Stimulated activated effector memory CD8-positive, alpha-beta T cell treated with anti-CD3 and anti-CD28 coated beads, Interleukin-12 subunit alpha, Interleukin-12 subunit beta, amount 100 ng/mL, for 72 hours (primary cell): ENCODE measurements around the gene SH2D2A.
A peak's percentile ranks its signal among the peaks of the same experiment; 100 is the strongest.

Source experiments
- ATAC-seq: fragments of 150-1000 bp; cut with Tn5 transposase; 2 replicates; pipeline ENCODE4 v1.10.0; 2021
- DNase-seq, 2 donors: peaks; one replicate each; pipeline ENCODE4 v3.0.0; 2021 to 2022; ENCODE audit warnings: low spot score in 2 of 2
- H3K27ac Mint-ChIP-seq: one replicate; pipeline ENCODE4 v1.8.0; 2022; ENCODE audit warnings: mild to moderate bottlenecking, mixed read lengths
- H3K36me3 Mint-ChIP-seq: one replicate; pipeline ENCODE4 v1.8.0; 2022; ENCODE audit warnings: mild to moderate bottlenecking, mixed read lengths
- H3K4me1 Mint-ChIP-seq: one replicate; pipeline ENCODE4 v1.8.0; 2022; ENCODE audit warnings: mixed read lengths
- H3K4me3 Mint-ChIP-seq: one replicate; pipeline ENCODE4 v1.8.0; 2022; ENCODE audit warnings: mild to moderate bottlenecking, mixed read lengths
- H3K9me3 Mint-ChIP-seq: one replicate; pipeline ENCODE4 v1.8.0; 2022; ENCODE audit warnings: mixed read lengths

The SH2D2A gene

DNA sequence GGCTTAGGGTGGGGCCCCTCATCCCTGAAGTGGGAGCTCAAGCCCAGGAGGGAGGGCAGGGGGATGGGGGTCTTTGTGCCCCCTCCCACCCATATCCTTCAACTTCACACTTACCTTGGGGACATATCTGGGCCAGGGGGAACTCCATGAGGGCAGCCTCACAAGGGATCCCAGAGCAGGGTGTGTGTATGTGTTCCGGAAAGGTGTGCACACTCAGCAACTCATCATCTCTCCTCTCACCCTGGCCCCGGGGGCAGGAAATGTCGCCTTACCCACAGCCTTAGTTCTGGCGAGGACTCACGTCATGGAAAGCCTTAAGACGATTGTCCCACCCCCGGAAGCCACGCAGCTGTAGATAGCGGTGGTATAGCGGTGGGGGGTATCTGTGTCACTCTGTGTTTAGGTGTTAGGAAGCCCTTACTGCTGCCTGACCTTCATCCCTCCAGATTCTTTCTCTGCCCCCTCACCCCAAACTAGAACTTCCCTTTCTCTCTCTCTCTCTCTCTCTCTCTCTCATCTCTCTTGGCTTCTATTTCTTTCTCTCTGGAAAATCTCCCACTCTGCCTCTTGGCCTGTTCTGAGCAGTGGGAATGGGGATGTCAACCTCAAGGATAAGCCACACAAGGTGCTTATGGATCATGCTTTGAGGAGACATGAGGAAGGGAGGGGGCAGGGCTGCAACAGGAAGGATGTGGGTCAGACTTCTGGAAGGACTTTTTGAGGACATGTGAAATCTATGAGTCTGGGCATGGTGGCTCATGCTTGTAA is at the start of gene SH2D2A:
Gene SH2D2A (minus strand): TSS at position 288 of the 768 bp plus-strand sequence. CDS start 140 bp downstream, at position 148.
- peak within 1 kb of the TSS; percentile 99 for H3K27ac Mint-ChIP-seq
- peaks cover 68% of the 10 kb centered on the region for H3K4me1 Mint-ChIP-seq
- H3K36me3 Mint-ChIP-seq = peaks cover 55% of the 10 kb centered on the region

DNA sequence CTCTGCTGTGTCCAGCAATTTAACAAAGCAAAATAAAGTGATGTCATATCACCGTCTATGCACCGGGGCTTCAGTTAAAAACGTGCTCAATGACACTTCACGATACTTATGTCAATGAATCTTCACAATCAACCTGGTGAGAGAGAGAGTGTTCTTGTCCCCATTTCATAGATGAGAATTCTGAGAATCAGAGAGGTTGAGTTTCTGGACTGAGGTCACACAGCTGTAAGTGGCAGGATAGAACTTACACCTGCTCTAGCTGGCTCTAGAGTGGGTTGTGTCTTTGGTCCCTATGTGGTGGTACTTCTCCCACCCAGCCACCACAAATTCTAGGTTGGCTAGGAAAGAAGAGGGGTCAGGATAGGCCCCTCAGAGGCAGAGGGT is 49.2 kb upstream of the SH2D2A start:
- peak overlapping the region; percentile 26 for H3K4me3 Mint-ChIP-seq
- ATAC-seq (no peak), DNase-seq (no peak)
- H3K36me3 Mint-ChIP-seq = peaks cover 6% of the 10 kb centered on the region
- H3K9me3 Mint-ChIP-seq = no peaks in the 10 kb centered on the region
- H3K4me1 Mint-ChIP-seq = peaks cover 75% of the 10 kb centered on the region
- H3K27ac Mint-ChIP-seq = peak overlapping the region; percentile 7

More for the DNA sequence above, at the start of gene SH2D2A:
- Mint-ChIP-seq H3K9me3 (no peaks in the 10 kb centered on the region), H3K4me3 (peak within 1 kb of the TSS; percentile 90)
- DNase-seq (peak; percentile 78 to 96), ATAC-seq (peak; percentile 95)

DNA sequence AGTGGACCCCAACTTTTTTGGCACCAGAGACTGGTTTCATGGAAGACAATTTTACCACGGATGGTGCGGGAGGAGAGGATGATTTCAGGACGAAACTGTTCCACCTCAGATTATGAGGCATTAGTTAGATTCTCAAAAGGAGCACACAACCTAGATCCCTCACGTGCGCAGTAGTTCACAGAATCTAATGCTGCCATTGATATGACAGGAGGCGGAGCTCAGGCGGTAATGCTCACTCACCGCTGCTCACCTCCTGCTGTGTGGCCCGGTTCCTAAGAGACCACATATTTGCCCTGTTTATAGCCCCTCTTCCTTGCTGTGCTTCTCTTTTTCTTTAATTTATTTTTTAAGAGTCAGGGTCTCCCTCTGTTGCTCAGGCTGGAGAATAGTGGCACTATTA is 48.6 kb upstream of the SH2D2A start:
- peaks cover 6% of the 10 kb centered on the region for H3K36me3 Mint-ChIP-seq
- DNase-seq (no peak), ATAC-seq (no peak)
- no peaks in the 10 kb centered on the region for H3K9me3 Mint-ChIP-seq
- peaks cover 72% of the 10 kb centered on the region for H3K4me1 Mint-ChIP-seq
- H3K27ac Mint-ChIP-seq = peak overlapping the region; percentile 7
- H3K4me3 Mint-ChIP-seq = peak overlapping the region; percentile 26

DNA sequence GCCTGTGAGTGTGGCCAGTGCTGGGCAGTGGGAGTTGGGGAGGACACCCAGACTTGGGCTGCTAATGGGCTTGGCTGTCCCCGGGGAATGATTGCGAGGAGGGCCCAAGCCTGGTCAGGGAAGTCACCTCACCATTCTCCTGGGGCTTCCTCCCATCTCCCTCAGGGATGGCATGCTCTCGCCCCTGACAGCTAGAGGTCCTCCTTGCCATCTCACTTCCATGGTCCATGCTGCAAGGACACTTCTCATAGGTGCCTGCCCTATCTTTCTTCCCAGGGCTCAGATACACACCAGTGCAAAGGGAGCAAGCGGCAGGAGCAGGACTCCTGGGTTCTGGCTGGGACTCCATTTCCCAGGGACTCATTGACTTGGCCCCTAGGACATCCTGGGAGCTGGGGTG is 48.1 kb upstream of the SH2D2A start:
- ATAC-seq (no peak), DNase-seq (no peak)
- no peaks in the 10 kb centered on the region for H3K9me3 Mint-ChIP-seq
- H3K36me3 Mint-ChIP-seq = peaks cover 5% of the 10 kb centered on the region
- no peak overlapping the region for H3K4me3 Mint-ChIP-seq
- H3K27ac Mint-ChIP-seq = no peak overlapping the region
- peaks cover 73% of the 10 kb centered on the region for H3K4me1 Mint-ChIP-seq

DNA sequence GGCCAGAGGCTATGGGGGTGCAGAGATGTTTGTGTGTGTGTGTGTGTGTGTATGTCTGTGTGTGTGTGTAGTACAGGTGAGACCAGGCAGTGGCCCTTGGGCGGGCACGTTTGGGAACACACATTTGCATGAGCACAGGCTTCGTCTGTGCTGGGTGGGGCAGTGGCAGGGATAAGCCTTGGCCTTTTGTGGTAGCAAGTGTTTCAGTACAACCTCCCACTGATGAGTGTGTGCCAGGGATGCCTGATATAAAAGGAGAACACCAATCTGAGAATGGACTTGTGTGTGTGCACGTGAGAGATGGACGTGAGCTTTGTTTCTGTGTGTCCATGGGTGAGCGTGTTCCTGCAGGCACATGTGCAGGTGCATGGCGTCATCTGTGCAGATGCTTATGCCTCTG is 47.0 kb upstream of the SH2D2A start:
- Mint-ChIP-seq H3K4me3 (peak overlapping the region; percentile 74), H3K27ac (peak overlapping the region; percentile 43), H3K9me3 (no peaks in the 10 kb centered on the region), H3K36me3 (no peaks in the 10 kb centered on the region), H3K4me1 (peaks cover 77% of the 10 kb centered on the region)
- DNase-seq = no peak
- no peak for ATAC-seq

DNA sequence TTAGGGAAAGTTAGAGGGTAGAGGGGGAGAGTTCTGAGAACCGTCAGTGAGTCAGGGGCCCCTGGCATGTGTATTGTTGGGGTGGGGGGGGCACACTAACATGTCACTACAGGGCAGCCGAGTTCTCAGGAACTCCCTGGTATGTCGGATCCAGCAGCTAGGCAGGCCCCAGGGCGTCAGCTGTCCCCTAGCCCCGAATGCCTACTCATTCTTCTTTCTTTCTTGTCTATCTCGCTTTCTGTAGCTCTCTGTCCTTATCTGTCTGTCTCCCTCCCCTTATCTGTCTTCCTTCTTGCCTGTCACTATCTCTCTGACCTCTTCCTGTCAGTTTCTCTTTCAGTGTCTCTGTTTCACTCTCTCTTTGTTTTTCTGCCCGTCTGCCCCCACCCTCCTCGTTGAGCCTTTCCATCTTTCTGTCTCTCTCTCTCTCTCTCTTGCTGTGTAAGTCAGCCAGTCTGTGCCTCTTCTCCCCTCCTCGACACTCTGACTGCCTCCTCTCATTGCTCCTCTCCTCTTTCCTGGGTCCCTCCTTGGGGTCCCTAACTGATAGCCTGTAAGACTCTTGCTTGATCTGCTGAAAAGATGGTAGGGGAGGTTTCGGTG is 46.5 kb upstream of the SH2D2A start:
- peaks cover 79% of the 10 kb centered on the region for H3K4me1 Mint-ChIP-seq
- no peaks in the 10 kb centered on the region for H3K9me3 Mint-ChIP-seq
- peak; percentile 65 for ATAC-seq

DNA sequence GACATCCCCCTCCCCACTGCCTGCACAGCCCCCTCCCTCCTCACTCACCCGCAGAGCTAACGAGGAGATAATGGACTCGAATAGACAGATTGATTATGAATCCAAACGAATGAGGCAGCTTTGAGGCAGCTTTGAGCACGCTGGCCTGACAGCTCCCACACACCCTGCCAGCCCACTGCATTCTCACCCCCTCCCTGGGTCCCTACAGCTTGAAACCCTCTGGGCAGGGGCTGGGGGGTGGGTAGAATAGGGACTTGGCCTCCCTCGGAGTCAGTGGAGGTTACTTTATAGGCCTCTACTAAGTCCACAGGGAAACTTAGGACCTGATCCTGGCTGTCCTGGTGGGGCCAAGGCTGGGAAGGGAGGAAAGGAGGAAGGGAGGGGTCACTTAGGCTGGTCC is 45.9 kb upstream of the SH2D2A start:
- H3K9me3 Mint-ChIP-seq = no peaks in the 10 kb centered on the region
- no peak for DNase-seq
- no peak for ATAC-seq
- H3K4me3 Mint-ChIP-seq = peak overlapping the region; percentile 74
- peak overlapping the region; percentile 43 for H3K27ac Mint-ChIP-seq
- H3K4me1 Mint-ChIP-seq = peaks cover 74% of the 10 kb centered on the region
- H3K36me3 Mint-ChIP-seq = no peaks in the 10 kb centered on the region

More for the DNA sequence above, 46.5 kb upstream of the SH2D2A start:
- no peak for DNase-seq
- H3K36me3 Mint-ChIP-seq = no peaks in the 10 kb centered on the region
- H3K4me3 Mint-ChIP-seq = peak overlapping the region; percentile 74
- H3K27ac Mint-ChIP-seq = peak overlapping the region; percentile 43

DNA sequence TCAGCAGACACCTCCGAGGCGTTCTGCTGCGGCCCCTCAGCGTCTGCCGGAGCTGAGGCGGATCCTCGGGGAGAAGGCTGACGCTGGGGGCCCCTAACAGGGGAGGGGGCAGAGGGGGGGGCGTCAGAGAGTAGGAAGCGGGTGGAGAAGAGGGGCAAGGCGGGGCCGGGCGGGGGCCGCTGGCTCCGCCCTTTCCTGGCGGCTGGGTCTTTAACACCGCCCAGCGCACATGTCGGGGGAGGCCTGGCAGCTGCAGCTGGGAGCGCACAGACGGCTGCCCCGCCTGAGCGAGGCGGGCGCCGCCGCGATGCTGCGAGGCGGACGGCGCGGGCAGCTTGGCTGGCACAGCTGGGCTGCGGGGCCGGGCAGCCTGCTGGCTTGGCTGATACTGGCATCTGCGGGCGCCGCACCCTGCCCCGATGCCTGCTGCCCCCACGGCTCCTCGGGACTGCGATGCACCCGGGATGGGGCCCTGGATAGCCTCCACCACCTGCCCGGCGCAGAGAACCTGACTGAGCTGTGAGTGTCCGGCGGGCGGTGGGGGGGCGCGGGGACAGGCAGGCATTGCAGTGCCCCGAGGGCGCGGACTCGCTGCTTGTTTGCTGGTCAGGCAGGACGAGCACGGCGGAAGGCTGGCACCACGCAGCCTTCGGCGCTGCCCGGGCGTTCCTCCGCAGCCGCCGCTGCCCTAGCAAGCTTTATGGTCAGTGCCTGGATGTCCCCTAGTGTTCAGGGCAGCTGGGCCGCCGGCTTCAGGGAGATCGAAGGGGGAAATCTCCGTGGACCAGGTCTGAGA is 44.2 kb upstream of the SH2D2A start, which contains the start of gene NTRK1:
Gene NTRK1 (plus strand): TSS at position 238 of the 796 bp plus-strand sequence. CDS start 70 bp downstream, at position 308.
- Mint-ChIP-seq H3K4me3 (peak within 1 kb of the TSS; percentile 74), H3K36me3 (no peaks in the 10 kb centered on the region), H3K4me1 (peaks cover 60% of the 10 kb centered on the region), H3K9me3 (no peaks in the 10 kb centered on the region), H3K27ac (peak within 1 kb of the TSS; percentile 76)
- peak in 1 of 2 donors; percentile 68 for DNase-seq
- ATAC-seq = peak; percentile 76

DNA sequence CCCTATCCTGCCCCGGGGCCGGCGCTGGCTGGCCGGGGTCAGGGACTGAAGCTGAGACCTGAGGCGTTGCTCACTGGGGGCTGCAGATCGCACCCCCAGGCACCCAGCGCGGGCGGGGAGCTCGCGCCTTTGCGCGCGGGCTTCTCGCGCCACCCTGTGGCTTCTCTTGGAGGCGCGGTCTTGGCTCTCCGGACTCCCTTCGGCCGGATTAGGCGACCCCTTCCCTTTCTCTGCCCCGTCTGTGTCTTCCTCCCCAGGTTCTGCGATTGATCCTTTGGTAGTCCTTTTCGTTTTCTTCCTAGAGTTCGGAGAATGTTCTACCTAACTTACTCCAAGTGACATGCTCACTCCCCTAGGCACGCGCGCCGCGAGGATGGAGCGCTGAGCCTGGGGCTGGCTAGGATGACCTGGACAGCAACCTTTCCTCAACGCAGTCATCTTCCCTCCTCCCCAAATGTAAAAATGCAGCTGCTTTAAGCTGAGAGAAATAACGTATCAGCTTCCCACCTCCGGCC is 43.5 kb upstream of the SH2D2A start:
- Mint-ChIP-seq H3K36me3 (no peaks in the 10 kb centered on the region), H3K9me3 (no peaks in the 10 kb centered on the region), H3K27ac (no peak overlapping the region), H3K4me3 (peak overlapping the region; percentile 74), H3K4me1 (peaks cover 53% of the 10 kb centered on the region)
- ATAC-seq = peak; percentile 70
- DNase-seq = peak; percentile 58 to 83

DNA sequence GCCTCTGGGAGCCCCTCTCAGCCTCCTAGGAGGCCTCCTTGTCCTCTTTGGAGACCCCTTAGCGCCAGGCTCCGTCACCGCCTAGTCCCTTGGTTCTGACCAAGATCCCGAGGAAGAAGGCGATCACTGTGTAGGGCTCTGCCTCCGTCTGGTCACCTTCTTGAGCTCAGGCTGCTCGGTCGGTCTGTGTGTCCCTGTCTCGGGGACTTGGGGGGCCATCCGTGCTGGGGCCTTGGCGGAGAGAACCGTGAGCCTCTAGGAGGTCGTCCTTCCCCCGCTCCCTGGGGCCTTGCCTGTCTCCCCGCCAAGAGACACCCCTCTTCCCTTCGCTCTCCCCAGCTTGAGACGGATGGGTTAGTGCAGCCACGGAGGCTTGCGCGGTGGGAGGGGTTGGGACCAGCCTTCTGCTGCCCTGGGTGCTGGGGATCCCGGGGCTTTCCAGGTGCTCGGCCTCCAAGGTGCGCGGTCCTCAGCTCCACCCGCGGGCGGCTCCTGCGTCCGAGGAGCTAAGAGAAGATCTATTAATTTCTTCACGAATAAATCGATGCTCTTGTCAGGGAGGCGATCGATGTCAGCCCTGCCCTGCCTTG is 43.0 kb upstream of the SH2D2A start:
- ATAC-seq = peak; percentile 4
- DNase-seq = peak; percentile 18 to 68
- no peaks in the 10 kb centered on the region for H3K9me3 Mint-ChIP-seq
- H3K4me3 Mint-ChIP-seq = peak overlapping the region; percentile 74
- peaks cover 50% of the 10 kb centered on the region for H3K4me1 Mint-ChIP-seq
- H3K36me3 Mint-ChIP-seq = no peaks in the 10 kb centered on the region
- H3K27ac Mint-ChIP-seq = no peak overlapping the region

DNA sequence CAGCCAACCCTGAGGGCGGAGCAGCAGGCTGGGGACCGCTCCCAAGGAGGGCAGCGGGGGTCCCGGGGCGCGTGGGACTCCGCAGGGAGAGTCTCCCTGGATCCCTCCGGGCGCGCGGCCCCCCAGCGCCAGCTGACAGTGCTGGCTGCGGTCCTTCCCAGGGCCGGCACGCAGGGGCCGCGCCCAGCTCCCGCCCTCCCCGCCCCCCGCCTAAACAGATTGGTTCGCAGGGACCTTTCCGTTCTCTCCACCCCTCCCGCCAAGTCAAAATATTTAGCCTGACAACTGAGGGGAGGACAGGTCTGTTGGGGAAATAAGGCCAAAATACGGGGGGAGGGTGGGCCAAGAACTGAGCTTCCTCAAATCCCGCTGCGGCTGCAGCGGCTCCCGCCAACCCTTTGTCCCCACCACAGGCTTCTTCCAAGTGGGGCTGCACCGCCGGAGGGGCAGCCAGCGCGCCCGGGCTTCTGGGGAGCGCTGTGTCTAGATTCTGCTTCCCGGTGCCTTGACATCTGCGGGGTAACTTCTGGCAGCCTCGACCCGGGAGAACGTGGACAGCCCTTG is 42.4 kb upstream of the SH2D2A start, which contains the start of gene INSRR:
Gene INSRR (minus strand): TSS at position 159 of the 564 bp plus-strand sequence. CDS start 496 bp downstream, outside the sequence.
- H3K4me1 Mint-ChIP-seq = peaks cover 46% of the 10 kb centered on the region
- no peak within 1 kb of the TSS for H3K27ac Mint-ChIP-seq
- DNase-seq (no peak), ATAC-seq (no peak)
- peak within 1 kb of the TSS; percentile 74 for H3K4me3 Mint-ChIP-seq
- H3K9me3 Mint-ChIP-seq = no peaks in the 10 kb centered on the region
- no peaks in the 10 kb centered on the region for H3K36me3 Mint-ChIP-seq

DNA sequence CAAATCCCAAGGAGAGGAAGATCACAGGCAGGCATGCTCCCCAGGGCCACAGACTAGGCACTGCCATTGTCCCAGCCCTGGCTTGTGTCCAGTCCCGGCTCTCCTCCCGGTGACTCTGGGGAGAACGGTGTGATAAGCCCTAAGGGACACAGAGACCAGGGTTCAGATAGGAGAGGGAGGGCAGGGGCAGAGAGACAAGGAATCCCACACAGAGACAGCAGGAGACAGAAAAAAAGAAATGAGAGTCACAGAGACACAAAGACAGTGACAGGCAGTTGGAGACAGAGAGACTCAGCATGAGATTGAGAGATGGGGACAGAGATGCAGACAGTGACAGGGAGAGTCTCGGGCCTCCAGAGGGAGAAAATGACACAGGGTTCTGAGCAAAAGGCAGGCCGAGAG is 41.9 kb upstream of the SH2D2A start:
- no peak for DNase-seq
- H3K27ac Mint-ChIP-seq = no peak overlapping the region
- ATAC-seq = no peak
- H3K4me3 Mint-ChIP-seq = peak overlapping the region; percentile 74
- H3K36me3 Mint-ChIP-seq = no peaks in the 10 kb centered on the region
- H3K9me3 Mint-ChIP-seq = no peaks in the 10 kb centered on the region
- peaks cover 42% of the 10 kb centered on the region for H3K4me1 Mint-ChIP-seq

DNA sequence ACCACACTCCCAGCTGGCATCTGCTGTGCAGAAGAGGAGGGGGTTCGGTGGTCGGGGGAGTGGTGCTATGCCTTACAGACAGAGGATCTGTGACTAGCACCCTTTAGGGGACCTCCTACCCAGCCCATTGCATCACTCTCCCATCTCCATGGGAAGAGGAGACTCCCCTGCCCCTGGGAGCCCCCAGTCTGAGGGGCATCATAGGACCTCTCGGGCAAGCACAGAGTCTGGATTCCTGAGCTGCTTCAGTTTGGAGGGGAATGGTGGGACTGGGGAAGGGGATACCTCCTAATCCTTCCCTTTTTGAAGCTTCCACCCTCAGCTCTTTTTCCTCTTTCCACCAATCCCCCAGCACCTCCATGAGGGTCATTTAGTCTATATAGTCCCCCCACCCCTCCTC is 40.9 kb upstream of the SH2D2A start:
- H3K4me1 Mint-ChIP-seq = peaks cover 31% of the 10 kb centered on the region
- H3K9me3 Mint-ChIP-seq = no peaks in the 10 kb centered on the region
- no peak for ATAC-seq
- no peak overlapping the region for H3K27ac Mint-ChIP-seq
- DNase-seq = no peak
- H3K4me3 Mint-ChIP-seq = no peak overlapping the region
- no peaks in the 10 kb centered on the region for H3K36me3 Mint-ChIP-seq

DNA sequence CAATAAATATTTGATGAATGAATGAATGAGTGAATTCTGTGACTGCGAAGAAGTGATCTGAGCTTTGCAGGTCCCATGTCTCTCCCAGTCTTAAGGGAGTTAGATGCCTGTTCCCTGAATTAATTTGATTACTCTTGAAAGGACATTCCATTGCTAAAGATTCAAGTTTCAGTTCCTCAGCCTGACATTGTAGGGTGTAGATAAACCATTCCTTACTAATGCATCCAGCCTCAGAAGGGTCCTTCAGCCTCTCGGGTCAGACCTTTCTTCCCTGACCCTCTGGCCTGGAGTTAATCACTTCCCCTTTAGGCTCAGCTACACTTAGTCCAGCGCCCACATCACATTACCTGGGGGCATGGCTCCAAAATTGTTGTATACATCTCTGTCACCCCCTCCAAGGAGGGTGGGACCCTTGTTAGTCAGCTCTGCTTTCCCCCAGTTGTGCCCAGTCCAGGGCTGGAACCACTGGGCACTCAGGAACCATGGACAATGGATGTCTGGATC is 39.7 kb upstream of the SH2D2A start:
- Mint-ChIP-seq H3K4me1 (peaks cover 22% of the 10 kb centered on the region), H3K27ac (no peak overlapping the region), H3K4me3 (no peak overlapping the region), H3K9me3 (no peaks in the 10 kb centered on the region), H3K36me3 (no peaks in the 10 kb centered on the region)
- no peak for DNase-seq
- no peak for ATAC-seq
